Measurements from ENCODE around the gene CNTNAP3B. TPM values are rescaled to one million over a fixed set of nuclear protein-coding genes. Genes with fewer than 3 reads are reported as not detected.
"Not testable (repeated sequence)": the region's sequence is repeated elsewhere in the genome, so short reads cannot be mapped to it uniquely, and the experiment has no call there.

CNTNAP3B gene
- total and polyA plus RNA-seq, 2 donors (not counting 3 experiments of a cell fraction or from before 2014, with no cell fraction given): 32.4 to 82.9 TPM

- intact Hi-C loops (cut with micrococcal nuclease); H2AFZ ChIP-seq (ENCODE audit: low read depth, low read length); FAIRE-seq: not testable (repeated sequence)
These were observed 281.4 kb downstream of the CNTNAP3B start for GRCh38 chr9:41847829-41848228.

More at GRCh38 chr9:41847829-41848228, 281.4 kb downstream of the CNTNAP3B start:
- H3K9ac ChIP-seq (replicated peaks; ENCODE audit: extremely low read depth, insufficient read depth, low read length); POLR2A ChIA-PET; H3K9me3 ChIP-seq (replicated peaks; ENCODE audit: control insufficient read depth, insufficient read depth, low read length); CTCF ChIA-PET; H3K4me3 ChIP-seq (replicated peaks in 1 of 3; ENCODE audit: insufficient read depth in 1 of 3, low read depth in 1 of 3, low read length in 3 of 3); H3K79me2 ChIP-seq (ENCODE audit: control insufficient read depth, insufficient read depth, low read length); H3K4me2 ChIP-seq (ENCODE audit: insufficient read depth, low read length); DNase-seq (ENCODE audit: low read depth, low spot score); H3K9me1 ChIP-seq (replicated peaks; ENCODE audit: control insufficient read depth, extremely low read depth, insufficient read depth, low read length); dilution Hi-C loops (cut with MboI; ENCODE audit: extremely low pct_ligation_motif_present, low sequenced_read_pairs); H3K27me3 ChIP-seq (ENCODE audit: control insufficient read depth in 2 of 2, insufficient read depth in 2 of 2, low read length in 2 of 2); BruUV-seq (replicated peaks); H3K36me3 ChIP-seq (ENCODE audit: control insufficient read depth in 2 of 2, extremely low read depth in 1 of 2, insufficient read depth in 2 of 2, low read length in 2 of 2); H4K20me1 ChIP-seq (replicated peaks; ENCODE audit: control insufficient read depth, extremely low read depth, insufficient read depth, low read length); H3K27ac ChIP-seq (ENCODE audit: insufficient read depth, low read depth, low read length); H3K4me1 ChIP-seq (ENCODE audit: control insufficient read depth, extremely low read depth, insufficient read depth, low read length): not testable (repeated sequence)

Small RNA genes within 50 kb of the gene (small RNA-seq; reads per million reads assigned to genes)
- gene RN7SL343P (ENCODE audit: insufficient read depth, insufficient read length, low read depth, low replicate concordance): not detected

Other genes starting within 250 kb of the CNTNAP3B start
- not detected in 2 replicates for gene SPATA31A6, start 54.2 kb upstream of the CNTNAP3B start, total RNA-seq
- not detected in 2 replicates for gene SPATA31A6, start 54.2 kb upstream of the CNTNAP3B start, polyA plus RNA-seq